Neural cell (in vitro differentiated cells): ENCODE measurements around the gene NPSR1.

Experiments
- CTCF ChIP-seq: fragments of 450-650 bp; IDR thresholded peaks from 2 replicates; pipeline ENCODE4 v1.5.1; 2014; ENCODE audit warnings: antibody characterized with exemption, mild to moderate bottlenecking, moderate library complexity; ENCODE audit not compliant: poor library complexity, severe bottlenecking
- EP300 ChIP-seq: fragments of 450-650 bp; conservative IDR thresholded peaks from 2 replicates; pipeline ENCODE4 v1.6.1; 2014; ENCODE audit warnings: antibody characterized with exemption, mild to moderate bottlenecking, moderate library complexity; ENCODE audit not compliant: poor library complexity, severe bottlenecking
- MXI1 ChIP-seq: fragments of 450-650 bp; conservative IDR thresholded peaks from 2 replicates; pipeline ENCODE4 v1.6.1; 2014; ENCODE audit warnings: antibody characterized with exemption, mild to moderate bottlenecking; ENCODE audit not compliant: poor library complexity, severe bottlenecking
- POLR2AphosphoS5 ChIP-seq: IDR thresholded peaks from 2 replicates; pipeline ENCODE4 v1.6.1; 2012
- TAF1 ChIP-seq: IDR thresholded peaks from 2 replicates; pipeline ENCODE4 v1.6.1; 2012; ENCODE audit warnings: low read depth

GRCh38 chr7:34845666-34846361 lies 187.8 kb downstream of the NPSR1 start:
- TF ChIP-seq CTCF = no peak
- no peak for TF ChIP-seq MXI1
- TF ChIP-seq TAF1 = no peak
- no peak for TF ChIP-seq EP300
- no peak for TF ChIP-seq POLR2AphosphoS5
